ENCODE results near the gene DVL1.

DNA sequence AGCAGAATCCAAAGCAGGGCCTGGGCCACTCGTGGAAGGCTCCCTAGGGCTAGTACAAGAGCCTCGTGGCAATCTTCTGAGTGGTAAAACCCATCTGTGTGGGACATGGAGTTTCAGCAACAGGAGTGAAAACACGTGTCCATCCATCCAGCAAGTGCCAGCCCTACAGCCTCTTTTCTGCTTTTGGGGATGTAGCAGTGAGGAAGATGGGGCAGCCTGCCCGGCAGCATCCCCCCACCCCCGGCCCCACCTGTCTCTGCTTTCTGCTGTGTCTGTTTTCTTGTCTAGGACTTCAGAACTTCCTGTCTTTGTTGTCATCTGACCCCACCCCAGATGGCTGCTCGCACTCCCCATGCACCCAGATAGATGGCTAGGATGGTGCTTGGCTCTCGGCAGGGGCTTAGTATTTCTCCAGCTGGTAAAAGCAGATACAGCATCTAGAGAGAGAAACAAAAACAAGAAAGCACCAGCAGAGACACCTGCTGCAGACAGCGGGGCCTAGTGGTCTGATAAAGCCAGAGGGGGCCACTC lies 23.1 kb downstream of the DVL1 start:
- TF ChIP-seq, protein P1, sequence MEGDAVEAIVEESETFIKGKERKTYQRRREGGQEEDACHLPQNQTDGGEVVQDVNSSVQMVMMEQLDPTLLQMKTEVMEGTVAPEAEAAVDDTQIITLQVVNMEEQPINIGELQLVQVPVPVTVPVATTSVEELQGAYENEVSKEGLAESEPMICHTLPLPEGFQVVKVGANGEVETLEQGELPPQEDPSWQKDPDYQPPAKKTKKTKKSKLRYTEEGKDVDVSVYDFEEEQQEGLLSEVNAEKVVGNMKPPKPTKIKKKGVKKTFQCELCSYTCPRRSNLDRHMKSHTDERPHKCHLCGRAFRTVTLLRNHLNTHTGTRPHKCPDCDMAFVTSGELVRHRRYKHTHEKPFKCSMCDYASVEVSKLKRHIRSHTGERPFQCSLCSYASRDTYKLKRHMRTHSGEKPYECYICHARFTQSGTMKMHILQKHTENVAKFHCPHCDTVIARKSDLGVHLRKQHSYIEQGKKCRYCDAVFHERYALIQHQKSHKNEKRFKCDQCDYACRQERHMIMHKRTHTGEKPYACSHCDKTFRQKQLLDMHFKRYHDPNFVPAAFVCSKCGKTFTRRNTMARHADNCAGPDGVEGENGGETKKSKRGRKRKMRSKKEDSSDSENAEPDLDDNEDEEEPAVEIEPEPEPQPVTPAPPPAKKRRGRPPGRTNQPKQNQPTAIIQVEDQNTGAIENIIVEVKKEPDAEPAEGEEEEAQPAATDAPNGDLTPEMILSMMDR (IDR thresholded peaks at IDR 0.05; ENCODE audit: poor library complexity, severe bottlenecking): no peak
- TF ChIP-seq REST (IDR thresholded peaks at IDR 0.05; ENCODE audit: borderline replicate concordance) (no peak), MXI1 (conservative IDR thresholded peaks at IDR 0.05; ENCODE audit: poor library complexity, severe bottlenecking) (no peak), EZH2 (IDR thresholded peaks at IDR 0.05; ENCODE audit: borderline replicate concordance, insufficient read depth, low read length, poor library complexity, severe bottlenecking) (no peak), RAD21 (conservative IDR thresholded peaks at IDR 0.05) (no peak), POLR2AphosphoS5 (IDR thresholded peaks at IDR 0.05) (no peak)
